ENCODE measurements around the gene MAP4K3. TPM values are rescaled to one million over a fixed set of nuclear protein-coding genes. Genes with fewer than 3 reads are reported as not detected.

Gene MAP4K3
- total and polyA plus RNA-seq, 2 donors (not counting 1 experiment from before 2014, with no cell fraction given), result 1.3 to 28.3 TPM

GRCh38 chr2:39435741-39436591, 1.1 kb downstream of the MAP4K3 start:
- H4K20me1 ChIP-seq (ENCODE audit: control insufficient read depth, insufficient read depth, low read length, poor library complexity, severe bottlenecking), result no peaks in the 10 kb centered on the region
- peak overlapping the region in 1 of 2 donors; percentile 78 for H3K27ac ChIP-seq (ENCODE audit: low read length in 2 of 2)
- no peaks in the 10 kb centered on the region for H3K27me3 ChIP-seq (replicated peaks in 1 of 4; ENCODE audit: control extremely low read depth in 1 of 4, control insufficient read depth in 3 of 4, insufficient read depth in 4 of 4, low read length in 3 of 4)
- peak overlapping the region; percentile 96 for H2AFZ ChIP-seq (ENCODE audit: insufficient read depth, low read depth, low read length, poor library complexity, severe bottlenecking)
- peak overlapping the region; percentile 94 for H3K4me2 ChIP-seq (replicated peaks; ENCODE audit: low read depth, low read length, poor library complexity, severe bottlenecking)
- peak overlapping the region; percentile 94 for H3K9ac ChIP-seq (ENCODE audit: low read length)
- Mint-ChIP-seq H3K27ac (peak overlapping the region; percentile 83), H3K4me1 (peaks cover 34% of the 10 kb centered on the region), H3K9me3 (ENCODE audit: insufficient read depth) (no peaks in the 10 kb centered on the region), H3K27me3 (no peaks in the 10 kb centered on the region), H3K4me3 (peak overlapping the region; percentile 87)
- H3K4me3 ChIP-seq (ENCODE audit: control extremely low read depth in 1 of 5, extremely low read depth in 1 of 5, insufficient read depth in 1 of 5, low read depth in 2 of 5, low read length in 4 of 5), result peak overlapping the region; percentile 70 to 85 (median 80)
- 11% methylated on average over 14 of the region's 17 CpGs for whole genome bisulfite sequencing (ENCODE audit: insufficient coverage)
- no peaks in the 10 kb centered on the region for H3K9me3 ChIP-seq (ENCODE audit: control extremely low read depth in 1 of 3, control insufficient read depth in 2 of 3, insufficient read depth in 1 of 3, low read length in 2 of 3)
- ATAC-seq (ENCODE audit: low read depth), result no peak
- H3K79me2 ChIP-seq (ENCODE audit: control insufficient read depth, insufficient read depth, low read length), result peaks cover 21% of the 10 kb centered on the region
- TF ChIP-seq, protein P1, sequence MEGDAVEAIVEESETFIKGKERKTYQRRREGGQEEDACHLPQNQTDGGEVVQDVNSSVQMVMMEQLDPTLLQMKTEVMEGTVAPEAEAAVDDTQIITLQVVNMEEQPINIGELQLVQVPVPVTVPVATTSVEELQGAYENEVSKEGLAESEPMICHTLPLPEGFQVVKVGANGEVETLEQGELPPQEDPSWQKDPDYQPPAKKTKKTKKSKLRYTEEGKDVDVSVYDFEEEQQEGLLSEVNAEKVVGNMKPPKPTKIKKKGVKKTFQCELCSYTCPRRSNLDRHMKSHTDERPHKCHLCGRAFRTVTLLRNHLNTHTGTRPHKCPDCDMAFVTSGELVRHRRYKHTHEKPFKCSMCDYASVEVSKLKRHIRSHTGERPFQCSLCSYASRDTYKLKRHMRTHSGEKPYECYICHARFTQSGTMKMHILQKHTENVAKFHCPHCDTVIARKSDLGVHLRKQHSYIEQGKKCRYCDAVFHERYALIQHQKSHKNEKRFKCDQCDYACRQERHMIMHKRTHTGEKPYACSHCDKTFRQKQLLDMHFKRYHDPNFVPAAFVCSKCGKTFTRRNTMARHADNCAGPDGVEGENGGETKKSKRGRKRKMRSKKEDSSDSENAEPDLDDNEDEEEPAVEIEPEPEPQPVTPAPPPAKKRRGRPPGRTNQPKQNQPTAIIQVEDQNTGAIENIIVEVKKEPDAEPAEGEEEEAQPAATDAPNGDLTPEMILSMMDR (IDR thresholded peaks at IDR 0.05), result no peak
- TF ChIP-seq EZH2 (IDR thresholded peaks at IDR 0.05; ENCODE audit: borderline replicate concordance, insufficient read depth, low read depth, low read length, poor library complexity, severe bottlenecking), result no peak
- H3K4me1 ChIP-seq (ENCODE audit: control insufficient read depth in 2 of 2, insufficient read depth in 2 of 2, low read length in 2 of 2), result peaks cover 17% of the 10 kb centered on the region in 2 donors
- no peaks in the 10 kb centered on the region for H3K36me3 ChIP-seq (replicated peaks in 1 of 2; ENCODE audit: control extremely low read depth in 1 of 2, control insufficient read depth in 1 of 2, extremely low read depth in 1 of 2, insufficient read depth in 2 of 2, low read length in 1 of 2)
- peak; percentile 17 for DNase-seq
- intact Hi-C loops (cut with micrococcal nuclease), result loop anchor here (2.0 to 5.0 kb wide), 4 partner anchors 41 to 311 kb away; no protein-coding TSS in a partner anchor
- CTCF ChIA-PET, result interaction anchor here (1.0 kb wide), 1 partner anchor 56 kb away, joined by 3 read pairs; no protein-coding TSS in a partner anchor
- POLR2A ChIA-PET, result interaction anchor here (0.6 to 0.7 kb wide), 2 partner anchors 58 to 1388 kb away, joined by 3 read pairs; no protein-coding TSS in a partner anchor

DNA sequence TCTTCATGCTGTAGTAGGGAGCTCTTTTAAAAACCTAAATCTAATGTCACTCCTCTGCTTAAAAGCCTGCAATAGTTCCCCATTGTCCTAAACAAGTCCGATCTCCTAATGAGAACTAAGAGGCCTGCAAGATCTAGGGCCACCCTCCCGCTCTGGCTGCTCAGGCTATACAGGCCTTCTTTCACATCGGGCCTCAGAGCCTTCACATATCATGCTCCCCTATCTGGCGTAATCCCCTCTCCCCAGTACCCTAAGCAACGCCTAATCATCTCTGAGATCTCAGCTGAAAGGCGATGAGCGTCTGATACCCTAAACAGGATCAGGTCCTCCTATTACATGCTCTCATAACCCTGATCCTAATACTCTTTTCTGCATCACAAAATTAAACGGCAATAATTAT, 1.9 kb downstream of the MAP4K3 start:
- Mint-ChIP-seq H3K9me3 (ENCODE audit: insufficient read depth) (no peaks in the 10 kb centered on the region), H3K27ac (no peak overlapping the region), H3K27me3 (no peaks in the 10 kb centered on the region), H3K4me3 (peak overlapping the region; percentile 87), H3K4me1 (peaks cover 34% of the 10 kb centered on the region)
- Histone ChIP-seq H3K36me3 (replicated peaks in 1 of 2; ENCODE audit: control extremely low read depth in 1 of 2, control insufficient read depth in 1 of 2, extremely low read depth in 1 of 2, insufficient read depth in 2 of 2, low read length in 1 of 2) (no peaks in the 10 kb centered on the region), H3K9me3 (ENCODE audit: control extremely low read depth in 1 of 3, control insufficient read depth in 2 of 3, insufficient read depth in 1 of 3, low read length in 2 of 3) (no peaks in the 10 kb centered on the region), H3K9ac (ENCODE audit: low read length) (no peak overlapping the region), H3K27ac (ENCODE audit: low read length in 2 of 2) (no peak overlapping the region), H3K79me2 (ENCODE audit: control insufficient read depth, insufficient read depth, low read length) (peaks cover 21% of the 10 kb centered on the region), H3K4me3 (ENCODE audit: control extremely low read depth in 1 of 5, extremely low read depth in 1 of 5, insufficient read depth in 1 of 5, low read depth in 2 of 5, low read length in 4 of 5) (no peak overlapping the region), H3K27me3 (replicated peaks in 1 of 4; ENCODE audit: control extremely low read depth in 1 of 4, control insufficient read depth in 3 of 4, insufficient read depth in 4 of 4, low read length in 3 of 4) (no peaks in the 10 kb centered on the region), H3K4me1 (ENCODE audit: control insufficient read depth in 2 of 2, insufficient read depth in 2 of 2, low read length in 2 of 2) (peaks cover 17% of the 10 kb centered on the region in 2 donors), H3K4me2 (replicated peaks; ENCODE audit: low read depth, low read length, poor library complexity, severe bottlenecking) (peak overlapping the region; percentile 94), H2AFZ (ENCODE audit: insufficient read depth, low read depth, low read length, poor library complexity, severe bottlenecking) (no peak overlapping the region), H4K20me1 (ENCODE audit: control insufficient read depth, insufficient read depth, low read length, poor library complexity, severe bottlenecking) (no peaks in the 10 kb centered on the region)
- ChIA-PET POLR2A (no interaction called here), CTCF (interaction anchor here (1.0 to 1.6 kb wide), 2 partner anchors 56 to 296 kb away, joined by 3 to 4 read pairs; no protein-coding TSS in a partner anchor)
- DNase-seq (no peak), ATAC-seq (ENCODE audit: low read depth) (no peak)
- TF ChIP-seq EZH2 (IDR thresholded peaks at IDR 0.05; ENCODE audit: borderline replicate concordance, insufficient read depth, low read depth, low read length, poor library complexity, severe bottlenecking), result no peak
- TF ChIP-seq, protein P1 (IDR thresholded peaks at IDR 0.05), result no peak
- WGBS (ENCODE audit: insufficient coverage), result 87% methylated on average over 7 of the region's 8 CpGs
- intact Hi-C loops (cut with micrococcal nuclease), result loop anchor here (5.0 kb wide), 3 partner anchors 42 to 92 kb away; no protein-coding TSS in a partner anchor

All from B cell (primary cell).